Naive thymus-derived CD4-positive, alpha-beta T cell (primary cell): ENCODE measurements around the gene SLC26A1. TPM values are rescaled to one million over a fixed set of nuclear protein-coding genes. Genes with fewer than 3 reads are reported as not detected.
"Not testable (repeated sequence)": the region's sequence is repeated elsewhere in the genome, so short reads cannot be mapped to it uniquely, and the experiment has no call there.

ENCODE experiments used
- ATAC-seq: fragments of 150-1000 bp; cut with Tn5 transposase; 2 replicates; pipeline ENCODE4 v1.10.0; 2021; ENCODE audit warnings: mild to moderate bottlenecking, moderate library complexity
- CTCF ChIA-PET: fragments of 350-600 bp; sonication (Branson Sonifier 250); formaldehyde crosslinking; loops from one replicate; lab custom pipeline; 2021; ENCODE audit warnings: antibody characterized with exemption; lab: Charles Lee
- POLR2A ChIA-PET: fragments of 350-600 bp; sonication (Branson Sonifier 250); formaldehyde crosslinking; loops from one replicate; lab custom pipeline; 2021; ENCODE audit warnings: antibody characterized with exemption, inconsistent platforms; lab: Charles Lee
- DNase-seq, 9 donors: peaks; one replicate each; pipeline versions ENCODE4 v3.0.0 to v3.0.0-alpha.2; 2020 to 2022; ENCODE audit warnings: mixed read lengths in 1 of 9
- H3K27ac ChIP-seq: one replicate; pipeline ENCODE4 v1.7.0; 2013; ENCODE audit warnings: mild to moderate bottlenecking, low read depth, low read length, moderate library complexity
- H3K27me3 ChIP-seq, 2 donors: one replicate each; pipeline ENCODE4 v1.7.0; 2013; ENCODE audit warnings: low read length in 2 of 2, mild to moderate bottlenecking in 2 of 2, moderate library complexity in 2 of 2; ENCODE audit not compliant: control insufficient read depth in 2 of 2, insufficient read depth in 2 of 2
- H3K36me3 ChIP-seq, 3 experiments: 1 replicate in 2 of 3; 2 replicates in 1 of 3; pipeline ENCODE4 v1.7.0; 2013; ENCODE audit warnings: low read length in 3 of 3, mild to moderate bottlenecking in 3 of 3, moderate library complexity in 1 of 3; ENCODE audit not compliant: insufficient read depth in 3 of 3, control insufficient read depth in 2 of 3
- H3K4me1 ChIP-seq, 2 donors: one replicate each; pipeline ENCODE4 v1.7.0; 2013; ENCODE audit warnings: low read length in 2 of 2, mild to moderate bottlenecking in 2 of 2, moderate library complexity in 1 of 2; ENCODE audit not compliant: control insufficient read depth in 2 of 2, insufficient read depth in 2 of 2
- H3K4me3 ChIP-seq: 2 replicates; pipeline ENCODE4 v1.7.0; 2013; ENCODE audit warnings: mild to moderate bottlenecking, low read length
- H3K9me3 ChIP-seq, 3 experiments: 1 replicate in 2 of 3; 2 replicates in 1 of 3; pipeline ENCODE4 v1.7.0; 2013; ENCODE audit warnings: low read length in 3 of 3; ENCODE audit not compliant: control insufficient read depth in 2 of 3
- H3K27ac Mint-ChIP-seq, 9 donors: one replicate each; pipeline ENCODE4 v1.8.0; 2020 to 2022; ENCODE audit warnings: mixed read lengths in 9 of 9, mild to moderate bottlenecking in 8 of 9, moderate library complexity in 5 of 9, inconsistent platforms in 2 of 9
- H3K27me3 Mint-ChIP-seq, 5 donors: one replicate each; pipeline ENCODE4 v1.8.0; 2021 to 2022; ENCODE audit warnings: mixed read lengths in 5 of 5, mild to moderate bottlenecking in 1 of 5
- H3K36me3 Mint-ChIP-seq, 5 donors: one replicate each; pipeline ENCODE4 v1.8.0; 2020 to 2022; ENCODE audit warnings: mixed read lengths in 5 of 5, mild to moderate bottlenecking in 3 of 5, inconsistent platforms in 1 of 5
- H3K4me1 Mint-ChIP-seq, 7 donors: one replicate each; pipeline ENCODE4 v1.8.0; 2020 to 2022; ENCODE audit warnings: mixed read lengths in 7 of 7, mild to moderate bottlenecking in 3 of 7, inconsistent platforms in 1 of 7
- H3K4me3 Mint-ChIP-seq, 10 donors: one replicate each; pipeline ENCODE4 v1.8.0; 2020 to 2022; ENCODE audit warnings: mild to moderate bottlenecking in 10 of 10, mixed read lengths in 10 of 10, moderate library complexity in 6 of 10, inconsistent platforms in 2 of 10
- H3K9me3 Mint-ChIP-seq, 11 donors: one replicate each; pipeline ENCODE4 v1.8.0; 2020 to 2022; ENCODE audit warnings: mixed read lengths in 11 of 11, mild to moderate bottlenecking in 4 of 11, inconsistent platforms in 1 of 11, moderate library complexity in 1 of 11
- intact Hi-C, 2 donors: fragments of 100-400 bp; cut with micrococcal nuclease; formaldehyde crosslinking; loops; one replicate each; pipeline ENCODE4 v1.15.1; 2023
- polyA plus RNA-seq, 2 donors: library from polyadenylated mRNA; unstranded; fragments of 300-500 nt; fragmentation: Illumina TruSeq; gene quantifications; one replicate each; pipeline ENCODE4 v1.2.3, GENCODE V29; 2021
- total RNA-seq, 6 experiments: library from RNA in 5 of 6; stranded (reverse) in 5 of 6; gene quantifications; 1 replicate in 5 of 6; 2 replicates in 1 of 6; pipeline ENCODE4 v1.2.3 and lab custom pipeline; 2021 to 2026

Gene SLC26A1
- total and polyA plus RNA-seq, 7 experiments from 2014 or later: 0.16 to 2.3 (median 1.1) TPM; not detected in 2

DNA sequence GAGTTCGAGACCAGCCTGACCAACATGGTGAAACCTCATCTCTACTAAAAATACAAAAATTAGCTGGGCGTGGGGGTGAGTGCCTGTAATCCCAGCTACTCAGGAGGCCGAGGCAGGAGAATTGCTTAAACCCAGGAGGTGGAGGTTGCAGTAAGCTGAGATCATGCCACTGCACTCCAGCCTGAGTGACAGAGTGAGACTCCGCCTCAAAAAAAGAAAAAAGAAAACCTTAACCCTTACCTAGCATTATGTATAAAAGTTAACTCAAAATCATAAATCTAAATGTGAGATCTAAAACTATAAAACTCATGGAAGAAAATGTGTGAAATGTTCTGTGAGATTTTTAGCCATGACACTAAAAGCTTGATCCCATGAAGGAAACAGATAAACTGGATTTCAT is 53.7 kb downstream of the SLC26A1 start:
- H3K36me3 ChIP-seq, DNase-seq, H3K27me3 ChIP-seq, H3K4me3 Mint-ChIP-seq, H3K36me3 Mint-ChIP-seq, H3K9me3 Mint-ChIP-seq, H3K4me3 ChIP-seq, CTCF ChIA-PET, POLR2A ChIA-PET, H3K9me3 ChIP-seq, H3K27ac ChIP-seq, H3K27me3 Mint-ChIP-seq, H3K27ac Mint-ChIP-seq, ATAC-seq, H3K4me1 ChIP-seq: not testable (repeated sequence)
- intact Hi-C loops: loop anchor here in 1 of 2 donors (10.0 kb wide), 1 partner anchor 1475 kb away; the partner anchor contains the start of genes CFAP99 and ZFYVE28
- H3K4me1 Mint-ChIP-seq: peaks cover under 1 to 21% (median 8%) of the 10 kb centered on the region in 7 donors

Other genes starting within 250 kb of the SLC26A1 start
- 1 to 10 TPM in 2 of 5 experiments, under 1 TPM in 2, not detected in 1; 0.22 to 1.9 (median 1.1) TPM for gene CPLX1, start 167.3 kb downstream of the SLC26A1 start, total RNA-seq
- gene CPLX1, start 167.3 kb downstream of the SLC26A1 start, polyA plus RNA-seq: under 1 TPM; 0.17 to 0.35 TPM
- 100 to 1,000 TPM; 167 to 206 (median 174) TPM for gene GAK, start 61.1 kb downstream of the SLC26A1 start, total RNA-seq
- gene GAK, start 61.1 kb downstream of the SLC26A1 start, polyA plus RNA-seq: 10 to 100 TPM; 34.0 to 96.2 TPM
- 10 to 100 TPM; 28.9 to 69.9 (median 64.9) TPM for gene TMEM175, start 60.9 kb downstream of the SLC26A1 start, total RNA-seq
- 10 to 100 TPM; 14.9 to 24.0 TPM for gene TMEM175, start 60.9 kb downstream of the SLC26A1 start, polyA plus RNA-seq
- 10 to 100 TPM; 14.9 to 28.0 (median 22.7) TPM for gene DGKQ, start 19.8 kb downstream of the SLC26A1 start, total RNA-seq
- 1 to 10 TPM; 1.5 to 7.9 TPM for gene DGKQ, start 19.8 kb downstream of the SLC26A1 start, polyA plus RNA-seq
- 10 to 100 TPM; 42.3 to 72.4 (median 65.8) TPM for gene IDUA, start 6.4 kb downstream of the SLC26A1 start, total RNA-seq
- gene IDUA, start 6.4 kb downstream of the SLC26A1 start, polyA plus RNA-seq: 10 to 100 TPM in 1 of 2 donors, 1 to 10 TPM in 1; 8.3 to 18.1 TPM
- 10 to 100 TPM; 10.6 to 28.1 (median 22.0) TPM for gene FGFRL1, start 18.2 kb upstream of the SLC26A1 start, total RNA-seq
- gene FGFRL1, start 18.2 kb upstream of the SLC26A1 start, polyA plus RNA-seq: 1 to 10 TPM in 1 of 2 donors, under 1 TPM in 1; 0.45 to 1.7 TPM
- gene RNF212, start 120.2 kb upstream of the SLC26A1 start, total RNA-seq: 1 to 10 TPM; 1.8 to 4.1 (median 2.4) TPM
- 1 to 10 TPM; 5.8 to 6.7 TPM for gene RNF212, start 120.2 kb upstream of the SLC26A1 start, polyA plus RNA-seq
- 10 to 100 TPM in 3 of 5 experiments, 1 to 10 TPM in 2; 5.7 to 79.1 (median 16.0) TPM for gene SPON2, start 179.2 kb upstream of the SLC26A1 start, total RNA-seq
- 1 to 10 TPM; 2.8 to 3.8 TPM for gene SPON2, start 179.2 kb upstream of the SLC26A1 start, polyA plus RNA-seq